Stomach (tissue), 9 donors: ENCODE results near the gene SRP68. TPM values are rescaled to one million over a fixed set of nuclear protein-coding genes. Genes with fewer than 3 reads are reported as not detected.
A peak's percentile ranks its signal among the peaks of the same experiment; 100 is the strongest.

Experiments used
- DNase-seq, 2 donors: peaks; one replicate each; pipeline versions ENCODE4 v3.0.0 to v3.0.0-alpha.2; 2013 to 2019
- H3K27ac ChIP-seq, 5 donors: fragments of 200-600 bp in 4 of 5; sonication (generic) in 4 of 5; one replicate each; pipeline ENCODE4 v1.5.1; 2013 to 2019; ENCODE audit warnings: mild to moderate bottlenecking in 1 of 5, moderate library complexity in 1 of 5
- H3K27me3 ChIP-seq, 3 donors: fragments of 200-600 bp; sonication (generic); one replicate each; pipeline ENCODE4 v1.5.1; 2017 to 2019; ENCODE audit warnings: mixed run types in 1 of 3
- H3K36me3 ChIP-seq, 4 donors: fragments of 200-600 bp; sonication (generic); 1 replicate in 3 of 4; 2 replicates in 1 of 4; pipeline ENCODE4 v1.5.1; 2016 to 2019
- H3K4me1 ChIP-seq, 4 donors: fragments of 200-600 bp; sonication (generic); one replicate each; pipeline ENCODE4 v1.5.1; 2016 to 2019
- H3K4me3 ChIP-seq, 4 donors: fragments of 200-600 bp; sonication (generic) in 3 of 4; one replicate each; pipeline ENCODE4 v1.5.1; 2016 to 2019; ENCODE audit warnings: mild to moderate bottlenecking in 1 of 4
- H3K9me3 ChIP-seq, 4 donors: fragments of 200-600 bp; sonication (generic); one replicate each; pipeline ENCODE4 v1.5.1; 2016 to 2019
- CTCF ChIP-seq, 7 experiments: fragments of 450-650 bp in 4 of 7; fragments of 200-600 bp in 3 of 7; sonication (generic) in 3 of 7; IDR thresholded peaks; one replicate each; pipeline ENCODE4 v1.5.1; 2016 to 2019; ENCODE audit warnings: antibody characterized with exemption in 7 of 7, control low read depth in 2 of 7, mild to moderate bottlenecking in 1 of 7
- EP300 ChIP-seq: sonication (generic); formaldehyde crosslinking; IDR thresholded peaks from one replicate; pipeline ENCODE4 v1.6.1; 2017; ENCODE audit warnings: antibody characterized with exemption
- POLR2A ChIP-seq, 4 donors: fragments of 450-650 bp; IDR thresholded peaks; one replicate each; pipeline ENCODE4 v1.6.1; 2016; ENCODE audit warnings: antibody characterized with exemption in 4 of 4, control low read depth in 2 of 4, mild to moderate bottlenecking in 1 of 4, moderate library complexity in 1 of 4
- POLR2AphosphoS5 ChIP-seq, 3 donors: sonication (generic); formaldehyde crosslinking; IDR thresholded peaks; one replicate each; pipeline ENCODE4 v1.6.1; 2016; ENCODE audit warnings: antibody characterized with exemption in 3 of 3
- WGBS, 5 donors: extraction: QIAGEN DNeasy Blood & Tissue Kit in 3 of 5; methylation state at CpG; one replicate each; pipeline versions ENCODE4 v1.1.5 to v1.1.7; 2013 to 2018; 5-methylcytosine and 5-hydroxymethylcytosine counted together
- intact Hi-C: fragments of 100-400 bp; cut with DNase I; formaldehyde crosslinking; loops from one replicate; pipeline ENCODE4 v1.15.1; 2023; ENCODE audit warnings: low total_unique reads
- polyA plus RNA-seq, 3 donors: library from polyadenylated mRNA; stranded (reverse); fragments of 200-250 nt; gene quantifications; one replicate each; pipeline ENCODE4 v1.2.3, GENCODE V29; 2013
- total RNA-seq, 5 donors: library from RNA; depleted of rRNA; stranded (reverse); fragments of >200 nt; gene quantifications; one replicate each; pipeline versions ENCODE4 v1.1.0 to v1.2.3, GENCODE V29; 2014 to 2016
- donor health status: healthy with polysubstance abuse.
- donor health status: Bipolar disorder and iron deficiency.
- donor health status: healthy.

SRP68 gene
- total and polyA plus RNA-seq, 8 donors, result 24.6 to 49.8 (median 42.9) TPM

DNA sequence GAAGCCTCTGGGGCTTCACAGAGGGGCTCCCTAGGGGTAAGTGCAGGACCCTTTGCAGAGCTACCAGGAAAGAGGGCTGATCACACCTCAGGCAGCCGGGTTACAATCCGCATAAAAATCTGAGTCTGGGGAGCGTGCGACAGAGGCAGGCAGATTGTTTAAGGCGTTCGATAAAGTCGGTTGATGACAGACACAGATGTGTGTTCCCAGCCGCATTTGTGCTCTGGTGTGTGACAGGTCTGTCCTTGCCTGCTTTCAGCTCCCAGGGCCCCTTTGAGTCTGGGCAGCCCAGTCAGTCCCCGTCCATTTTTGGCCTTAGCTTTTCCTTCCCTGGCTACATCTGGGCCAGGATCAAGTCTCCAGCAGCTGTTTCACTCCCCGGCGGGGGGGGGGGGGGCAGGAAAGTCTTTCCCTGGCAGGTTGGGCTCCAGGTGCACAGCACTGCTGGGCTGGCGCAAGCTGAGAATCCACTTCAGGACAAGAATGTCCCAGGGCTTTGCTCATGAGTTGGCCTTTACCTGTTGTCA is 5.3 kb upstream of the SRP68 start:
- Histone ChIP-seq H3K27me3 (peaks cover 40 to 75% (median 66%) of the 10 kb centered on the region in 3 donors), H3K27ac (no peak overlapping the region), H3K4me3 (no peak overlapping the region), H3K9me3 (no peaks in the 10 kb centered on the region), H3K36me3 (peaks cover 4 to 7% (median 6%) of the 10 kb centered on the region in 4 donors), H3K4me1 (peaks cover 38 to 64% (median 56%) of the 10 kb centered on the region in 4 donors)
- TF ChIP-seq CTCF (IDR thresholded peaks at IDR 0.05), result no peak
- no peak for TF ChIP-seq POLR2AphosphoS5 (IDR thresholded peaks at IDR 0.05)
- TF ChIP-seq POLR2A (IDR thresholded peaks at IDR 0.05), result no peak
- no peak for TF ChIP-seq EP300
- intact Hi-C loops, result no loop called here
- WGBS, 5 donors, result 16 to 24% (median 18%) methylated on average over 11 to 12 of the region's 12 CpGs
- no peak for DNase-seq

DNA sequence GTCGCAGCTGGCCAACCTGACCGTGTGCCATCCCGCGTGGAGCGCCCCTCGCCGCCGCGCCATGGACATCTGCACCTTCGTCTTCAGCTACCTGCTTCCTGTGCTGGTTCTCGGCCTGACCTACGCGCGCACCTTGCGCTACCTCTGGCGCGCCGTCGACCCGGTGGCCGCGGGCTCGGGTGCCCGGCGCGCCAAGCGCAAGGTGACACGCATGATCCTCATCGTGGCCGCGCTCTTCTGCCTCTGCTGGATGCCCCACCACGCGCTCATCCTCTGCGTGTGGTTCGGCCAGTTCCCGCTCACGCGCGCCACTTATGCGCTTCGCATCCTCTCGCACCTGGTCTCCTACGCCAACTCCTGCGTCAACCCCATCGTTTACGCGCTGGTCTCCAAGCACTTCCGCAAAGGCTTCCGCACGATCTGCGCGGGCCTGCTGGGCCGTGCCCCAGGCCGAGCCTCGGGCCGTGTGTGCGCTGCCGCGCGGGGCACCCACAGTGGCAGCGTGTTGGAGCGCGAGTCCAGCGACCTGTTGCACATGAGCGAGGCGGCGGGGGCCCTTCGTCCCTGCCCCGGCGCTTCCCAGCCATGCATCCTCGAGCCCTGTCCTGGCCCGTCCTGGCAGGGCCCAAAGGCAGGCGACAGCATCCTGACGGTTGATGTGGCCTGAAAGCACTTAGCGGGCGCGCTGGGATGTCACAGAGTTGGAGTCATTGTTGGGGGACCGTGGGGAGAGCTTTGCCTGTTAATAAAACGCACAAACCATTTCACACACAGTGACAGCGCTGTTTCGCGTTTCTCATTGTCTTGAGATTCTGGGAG is 4.7 kb upstream of the SRP68 start:
- H3K27me3 ChIP-seq, result peaks cover 40 to 75% (median 66%) of the 10 kb centered on the region in 3 donors
- DNase-seq, result peak in 1 of 2 donors; percentile 71
- intact Hi-C loops, result no loop called here
- H3K27ac ChIP-seq, result no peak overlapping the region
- WGBS, 5 donors, result 5 to 7% (median 6%) methylated on average over 46 to 82 of the region's 82 CpGs
- no peaks in the 10 kb centered on the region for H3K9me3 ChIP-seq
- H3K4me1 ChIP-seq, result peaks cover 38 to 64% (median 58%) of the 10 kb centered on the region in 4 donors
- H3K4me3 ChIP-seq, result peak overlapping the region in 2 of 4 donors; percentile 15 to 23
- TF ChIP-seq EP300 (no peak), POLR2AphosphoS5 (IDR thresholded peaks at IDR 0.05) (no peak), CTCF (IDR thresholded peaks at IDR 0.05) (no peak), POLR2A (IDR thresholded peaks at IDR 0.05) (no peak)
- no peaks in the 10 kb centered on the region for H3K36me3 ChIP-seq

DNA sequence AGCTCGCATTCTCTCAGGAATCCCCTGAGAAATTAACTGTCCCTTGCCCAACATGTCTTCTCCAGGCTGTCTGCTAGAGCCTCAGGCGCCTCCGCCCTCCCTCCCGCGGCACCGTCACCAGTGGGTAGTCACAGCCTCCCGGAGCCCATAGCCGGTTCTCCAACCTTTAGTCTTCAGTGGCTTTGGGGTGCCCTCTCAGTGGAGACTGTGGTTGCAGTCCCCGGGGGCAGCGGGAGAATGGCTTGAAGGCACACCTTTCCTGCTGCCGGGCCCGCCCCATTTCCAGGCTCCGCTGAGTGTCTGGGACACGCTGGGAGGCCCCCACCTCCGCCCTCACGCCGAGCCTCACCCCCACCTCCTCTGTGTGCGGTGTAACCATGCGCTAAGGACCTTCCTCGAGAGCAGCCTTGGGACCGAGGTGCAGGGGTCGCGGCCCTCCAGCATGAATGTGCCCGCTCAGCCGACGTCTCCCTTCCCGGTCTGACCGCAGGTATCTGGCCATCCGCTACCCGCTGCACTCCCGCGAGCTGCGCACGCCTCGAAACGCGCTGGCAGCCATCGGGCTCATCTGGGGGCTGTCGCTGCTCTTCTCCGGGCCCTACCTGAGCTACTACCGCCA is 3.9 kb upstream of the SRP68 start:
- Histone ChIP-seq H3K36me3 (no peaks in the 10 kb centered on the region), H3K4me1 (peaks cover 42 to 70% (median 63%) of the 10 kb centered on the region in 4 donors), H3K27ac (no peak overlapping the region), H3K27me3 (peaks cover 40 to 75% (median 66%) of the 10 kb centered on the region in 3 donors), H3K4me3 (peak overlapping the region in 2 of 4 donors; percentile 15 to 23), H3K9me3 (no peaks in the 10 kb centered on the region)
- intact Hi-C loops, result no loop called here
- TF ChIP-seq EP300 (no peak), POLR2A (IDR thresholded peaks at IDR 0.05) (no peak), POLR2AphosphoS5 (IDR thresholded peaks at IDR 0.05) (no peak), CTCF (IDR thresholded peaks at IDR 0.05) (no peak)
- no peak for DNase-seq
- 3 to 15% (median 6%) methylated on average over 21 to 41 of the region's 41 CpGs for WGBS, 5 donors

- H3K27me3 ChIP-seq, result peaks cover 40 to 73% (median 66%) of the 10 kb centered on the region in 3 donors
Measured at GRCh38 chr17:76075364-76076145, 3.2 kb upstream of the SRP68 start.

More at GRCh38 chr17:76075364-76076145, 3.2 kb upstream of the SRP68 start:
- no peaks in the 10 kb centered on the region for H3K9me3 ChIP-seq
- intact Hi-C loops, result no loop called here
- DNase-seq, result peak in 1 of 2 donors; percentile 53
- H3K27ac ChIP-seq, result no peak overlapping the region
- no peak for TF ChIP-seq EP300
- H3K4me1 ChIP-seq, result peaks cover 49 to 75% (median 68%) of the 10 kb centered on the region in 4 donors
- 3 to 7% (median 7%) methylated on average over 40 to 48 of the region's 48 CpGs for WGBS, 5 donors
- H3K36me3 ChIP-seq, result peaks cover 0 to under 1% (median 0%) of the 10 kb centered on the region in 4 donors
- peak overlapping the region in 3 of 4 donors; percentile 1 to 36 (median 12) for H3K4me3 ChIP-seq
